ENCODE measurements around the gene PTOV1.

DNA sequence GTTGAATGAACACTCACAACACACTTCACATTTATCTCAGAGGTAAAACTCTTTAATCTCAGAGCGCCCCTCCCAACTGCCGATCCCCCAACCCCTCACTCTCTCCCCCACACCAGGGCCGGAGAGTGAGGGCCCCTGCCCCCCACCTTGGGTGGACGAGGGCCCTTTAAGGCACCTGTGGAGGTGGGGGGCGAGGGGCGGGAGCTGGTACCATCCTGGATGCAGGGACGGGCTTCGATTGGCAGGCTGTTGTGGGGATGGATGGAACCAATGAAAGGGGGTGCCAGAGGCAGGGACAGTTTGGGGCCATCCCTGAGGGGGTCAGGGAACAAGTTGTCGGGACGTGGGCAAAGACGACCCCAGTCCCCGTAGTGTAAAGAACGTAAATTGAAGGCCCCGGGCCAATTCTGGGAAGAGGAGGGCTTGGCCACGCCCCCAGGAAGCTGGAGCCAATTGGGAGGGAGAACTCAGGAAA, 18.1 kb downstream of the PTOV1 start:
- TF ChIP-seq, protein P1, sequence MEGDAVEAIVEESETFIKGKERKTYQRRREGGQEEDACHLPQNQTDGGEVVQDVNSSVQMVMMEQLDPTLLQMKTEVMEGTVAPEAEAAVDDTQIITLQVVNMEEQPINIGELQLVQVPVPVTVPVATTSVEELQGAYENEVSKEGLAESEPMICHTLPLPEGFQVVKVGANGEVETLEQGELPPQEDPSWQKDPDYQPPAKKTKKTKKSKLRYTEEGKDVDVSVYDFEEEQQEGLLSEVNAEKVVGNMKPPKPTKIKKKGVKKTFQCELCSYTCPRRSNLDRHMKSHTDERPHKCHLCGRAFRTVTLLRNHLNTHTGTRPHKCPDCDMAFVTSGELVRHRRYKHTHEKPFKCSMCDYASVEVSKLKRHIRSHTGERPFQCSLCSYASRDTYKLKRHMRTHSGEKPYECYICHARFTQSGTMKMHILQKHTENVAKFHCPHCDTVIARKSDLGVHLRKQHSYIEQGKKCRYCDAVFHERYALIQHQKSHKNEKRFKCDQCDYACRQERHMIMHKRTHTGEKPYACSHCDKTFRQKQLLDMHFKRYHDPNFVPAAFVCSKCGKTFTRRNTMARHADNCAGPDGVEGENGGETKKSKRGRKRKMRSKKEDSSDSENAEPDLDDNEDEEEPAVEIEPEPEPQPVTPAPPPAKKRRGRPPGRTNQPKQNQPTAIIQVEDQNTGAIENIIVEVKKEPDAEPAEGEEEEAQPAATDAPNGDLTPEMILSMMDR (conservative IDR thresholded peaks at IDR 0.05; ENCODE audit: low read depth, low read length), result no peak
- TF ChIP-seq SMC3 (IDR thresholded peaks at IDR 0.05; ENCODE audit: low read depth, low read length), result no peak
